Measurements from ENCODE around the gene KAT7.

The KAT7 gene

GRCh38 chr17:49874911-49875310 is 86.4 kb downstream of the KAT7 start:
- Histone ChIP-seq H3K4me1 (ENCODE audit: control insufficient read depth in 5 of 5, insufficient read depth in 5 of 5, low read length in 5 of 5) (no peaks in the 10 kb centered on the region), H3K9ac (ENCODE audit: low read length in 5 of 5) (no peak overlapping the region), H3K36me3 (ENCODE audit: control insufficient read depth in 5 of 5, insufficient read depth in 5 of 5, low read length in 5 of 5) (no peaks in the 10 kb centered on the region), H3K9me3 (ENCODE audit: control insufficient read depth in 5 of 5, low read length in 5 of 5) (no peaks in the 10 kb centered on the region), H3K4me3 (ENCODE audit: low read depth in 1 of 5, low read length in 5 of 5) (no peak overlapping the region), H3K27me3 (ENCODE audit: control insufficient read depth in 5 of 5, insufficient read depth in 4 of 5, low read length in 5 of 5) (peaks cover 3 to 29% (median 17%) of the 10 kb centered on the region in 5 donors), H3K27ac (ENCODE audit: low read depth, low read length) (no peak overlapping the region)

- H3K9me3 ChIP-seq (ENCODE audit: control insufficient read depth in 5 of 5, low read length in 5 of 5) = no peaks in the 10 kb centered on the region
- H3K27ac ChIP-seq (ENCODE audit: low read depth, low read length) = no peak overlapping the region
- H3K4me1 ChIP-seq (ENCODE audit: control insufficient read depth in 5 of 5, insufficient read depth in 5 of 5, low read length in 5 of 5) = peaks cover 0 to 6% (median 3%) of the 10 kb centered on the region in 5 donors
- H3K36me3 ChIP-seq (ENCODE audit: control insufficient read depth in 5 of 5, insufficient read depth in 5 of 5, low read length in 5 of 5) = no peaks in the 10 kb centered on the region
- H3K4me3 ChIP-seq (ENCODE audit: low read depth in 1 of 5, low read length in 5 of 5) = no peak overlapping the region
- H3K27me3 ChIP-seq (ENCODE audit: control insufficient read depth in 5 of 5, insufficient read depth in 4 of 5, low read length in 5 of 5) = peaks cover 4 to 28% (median 23%) of the 10 kb centered on the region in 5 donors
- no peak overlapping the region for H3K9ac ChIP-seq (ENCODE audit: low read length in 5 of 5)
Measured at GRCh38 chr17:49875685-49876084, 87.2 kb downstream of the KAT7 start.

GRCh38 chr17:49878931-49879904 is 90.7 kb downstream of the KAT7 start:
- Histone ChIP-seq H3K4me1 (ENCODE audit: control insufficient read depth in 5 of 5, insufficient read depth in 5 of 5, low read length in 5 of 5) (peaks cover 0 to 7% (median 3%) of the 10 kb centered on the region in 5 donors), H3K27me3 (ENCODE audit: control insufficient read depth in 5 of 5, insufficient read depth in 4 of 5, low read length in 5 of 5) (peaks cover 6 to 36% (median 35%) of the 10 kb centered on the region in 5 donors), H3K4me3 (ENCODE audit: low read depth in 1 of 5, low read length in 5 of 5) (no peak overlapping the region), H3K9ac (ENCODE audit: low read length in 5 of 5) (no peak overlapping the region), H3K27ac (ENCODE audit: low read depth, low read length) (no peak overlapping the region), H3K9me3 (ENCODE audit: control insufficient read depth in 5 of 5, low read length in 5 of 5) (no peaks in the 10 kb centered on the region), H3K36me3 (ENCODE audit: control insufficient read depth in 5 of 5, insufficient read depth in 5 of 5, low read length in 5 of 5) (no peaks in the 10 kb centered on the region)

GRCh38 chr17:49880291-49881053 is 92.0 kb downstream of the KAT7 start:
- Histone ChIP-seq H3K9me3 (ENCODE audit: control insufficient read depth in 5 of 5, low read length in 5 of 5) (no peaks in the 10 kb centered on the region), H3K4me1 (ENCODE audit: control insufficient read depth in 5 of 5, insufficient read depth in 5 of 5, low read length in 5 of 5) (peaks cover 0 to 7% (median 3%) of the 10 kb centered on the region in 5 donors), H3K9ac (ENCODE audit: low read length in 5 of 5) (no peak overlapping the region), H3K36me3 (ENCODE audit: control insufficient read depth in 5 of 5, insufficient read depth in 5 of 5, low read length in 5 of 5) (no peaks in the 10 kb centered on the region), H3K27me3 (ENCODE audit: control insufficient read depth in 5 of 5, insufficient read depth in 4 of 5, low read length in 5 of 5) (peaks cover 6 to 33% (median 31%) of the 10 kb centered on the region in 5 donors), H3K4me3 (ENCODE audit: low read depth in 1 of 5, low read length in 5 of 5) (no peak overlapping the region), H3K27ac (ENCODE audit: low read depth, low read length) (no peak overlapping the region)

GRCh38 chr17:49881054-49881402 is 92.5 kb downstream of the KAT7 start:
- no peak overlapping the region for H3K27ac ChIP-seq (ENCODE audit: low read depth, low read length)
- H3K36me3 ChIP-seq (ENCODE audit: control insufficient read depth in 5 of 5, insufficient read depth in 5 of 5, low read length in 5 of 5) = no peaks in the 10 kb centered on the region
- no peaks in the 10 kb centered on the region for H3K9me3 ChIP-seq (ENCODE audit: control insufficient read depth in 5 of 5, low read length in 5 of 5)
- peaks cover 6 to 33% (median 29%) of the 10 kb centered on the region in 5 donors for H3K27me3 ChIP-seq (ENCODE audit: control insufficient read depth in 5 of 5, insufficient read depth in 4 of 5, low read length in 5 of 5)
- no peak overlapping the region for H3K4me3 ChIP-seq (ENCODE audit: low read depth in 1 of 5, low read length in 5 of 5)
- peaks cover 0 to 7% (median 3%) of the 10 kb centered on the region in 5 donors for H3K4me1 ChIP-seq (ENCODE audit: control insufficient read depth in 5 of 5, insufficient read depth in 5 of 5, low read length in 5 of 5)
- no peak overlapping the region for H3K9ac ChIP-seq (ENCODE audit: low read length in 5 of 5)

- Histone ChIP-seq H3K36me3 (ENCODE audit: control insufficient read depth in 5 of 5, insufficient read depth in 5 of 5, low read length in 5 of 5) (no peaks in the 10 kb centered on the region), H3K4me1 (ENCODE audit: control insufficient read depth in 5 of 5, insufficient read depth in 5 of 5, low read length in 5 of 5) (peaks cover 0 to 8% (median 7%) of the 10 kb centered on the region in 5 donors), H3K9ac (ENCODE audit: low read length in 5 of 5) (no peak overlapping the region), H3K9me3 (ENCODE audit: control insufficient read depth in 5 of 5, low read length in 5 of 5) (no peaks in the 10 kb centered on the region), H3K27me3 (ENCODE audit: control insufficient read depth in 5 of 5, insufficient read depth in 4 of 5, low read length in 5 of 5) (peaks cover 6 to 35% (median 28%) of the 10 kb centered on the region in 5 donors), H3K4me3 (ENCODE audit: low read depth in 1 of 5, low read length in 5 of 5) (no peak overlapping the region), H3K27ac (ENCODE audit: low read depth, low read length) (no peak overlapping the region)
Measured at GRCh38 chr17:49882434-49882833, 94.0 kb downstream of the KAT7 start.
